ENCODE data around the gene STEEP1. TPM values are rescaled to one million over a fixed set of nuclear protein-coding genes. Genes with fewer than 3 reads are reported as not detected.

Gene STEEP1
- total RNA-seq, 1 donor from 2014 or later = 22.1 TPM

GRCh38 chrX:119549327-119550016, 15.7 kb downstream of the STEEP1 start:
- Mint-ChIP-seq H3K36me3 (ENCODE audit: low read depth, unreplicated experiment) (no peaks in the 10 kb centered on the region), H3K27me3 (ENCODE audit: low read depth, unreplicated experiment) (no peaks in the 10 kb centered on the region), H3K9me3 (ENCODE audit: unreplicated experiment) (peaks cover 2% of the 10 kb centered on the region), H3K4me1 (ENCODE audit: low read depth, unreplicated experiment) (no peaks in the 10 kb centered on the region), H3K4me3 (ENCODE audit: unreplicated experiment) (no peak overlapping the region), H3K27ac (ENCODE audit: unreplicated experiment) (no peak overlapping the region)
- no peaks in the 10 kb centered on the region for H3K27me3 ChIP-seq (ENCODE audit: insufficient read depth, low read length)
- no peak overlapping the region for H3K27ac ChIP-seq (ENCODE audit: low read depth, low read length)
- no peak overlapping the region for H2AFZ ChIP-seq (ENCODE audit: low read depth, low read length)
- H3K4me1 ChIP-seq (ENCODE audit: insufficient read depth, low read length) = no peaks in the 10 kb centered on the region
- no peak for TF ChIP-seq CTCF (IDR thresholded peaks at IDR 0.05; ENCODE audit: insufficient read depth, low read depth, low read length)
- no peak for TF ChIP-seq EZH2 (IDR thresholded peaks at IDR 0.05; ENCODE audit: insufficient read depth, low read length)
- no peak for DNase-seq (ENCODE audit: low read depth)
- no peak overlapping the region for H3K9ac ChIP-seq (ENCODE audit: low read length)
- H3K79me2 ChIP-seq (ENCODE audit: insufficient read depth, low read length) = peaks cover 6% of the 10 kb centered on the region
- H3K36me3 ChIP-seq (ENCODE audit: insufficient read depth, low read length) = no peaks in the 10 kb centered on the region
- no peaks in the 10 kb centered on the region for H4K20me1 ChIP-seq (ENCODE audit: insufficient read depth, low read length)
- no peak overlapping the region for H3K4me3 ChIP-seq (ENCODE audit: insufficient read depth, low read depth, low read length)
- H3K4me2 ChIP-seq (ENCODE audit: low read length) = no peak overlapping the region
- no peaks in the 10 kb centered on the region for H3K9me3 ChIP-seq (ENCODE audit: insufficient read depth, low read depth, low read length)
- FAIRE-seq = no peak

GRCh38 chrX:119541188-119541587, 24.0 kb downstream of the STEEP1 start:
- H3K9ac ChIP-seq (ENCODE audit: low read length) = no peak overlapping the region
- no peaks in the 10 kb centered on the region for H3K27me3 ChIP-seq (ENCODE audit: insufficient read depth, low read length)
- no peak for TF ChIP-seq EZH2 (IDR thresholded peaks at IDR 0.05; ENCODE audit: insufficient read depth, low read length)
- no peak for TF ChIP-seq CTCF (IDR thresholded peaks at IDR 0.05; ENCODE audit: insufficient read depth, low read depth, low read length)
- FAIRE-seq (peak; percentile 90), DNase-seq (ENCODE audit: low read depth) (peak; percentile 66)
- peaks cover 3% of the 10 kb centered on the region for H3K36me3 ChIP-seq (ENCODE audit: insufficient read depth, low read length)
- no peak overlapping the region for H3K27ac ChIP-seq (ENCODE audit: low read depth, low read length)
- Mint-ChIP-seq H3K4me3 (ENCODE audit: unreplicated experiment) (no peak overlapping the region), H3K27ac (ENCODE audit: unreplicated experiment) (peak overlapping the region; percentile 72), H3K4me1 (ENCODE audit: low read depth, unreplicated experiment) (peaks cover 15% of the 10 kb centered on the region), H3K27me3 (ENCODE audit: low read depth, unreplicated experiment) (no peaks in the 10 kb centered on the region), H3K36me3 (ENCODE audit: low read depth, unreplicated experiment) (no peaks in the 10 kb centered on the region), H3K9me3 (ENCODE audit: unreplicated experiment) (no peaks in the 10 kb centered on the region)
- H3K79me2 ChIP-seq (ENCODE audit: insufficient read depth, low read length) = no peaks in the 10 kb centered on the region
- H4K20me1 ChIP-seq (ENCODE audit: insufficient read depth, low read length) = no peaks in the 10 kb centered on the region
- H3K4me3 ChIP-seq (ENCODE audit: insufficient read depth, low read depth, low read length) = no peak overlapping the region
- H3K4me1 ChIP-seq (ENCODE audit: insufficient read depth, low read length) = peaks cover 3% of the 10 kb centered on the region
- no peaks in the 10 kb centered on the region for H3K9me3 ChIP-seq (ENCODE audit: insufficient read depth, low read depth, low read length)
- H3K4me2 ChIP-seq (ENCODE audit: low read length) = peak overlapping the region; percentile 35
- no peak overlapping the region for H2AFZ ChIP-seq (ENCODE audit: low read depth, low read length)

GRCh38 chrX:119539872-119540271, 25.3 kb downstream of the STEEP1 start:
- Histone ChIP-seq H3K27me3 (ENCODE audit: insufficient read depth, low read length) (no peaks in the 10 kb centered on the region), H3K9ac (ENCODE audit: low read length) (no peak overlapping the region), H3K4me2 (ENCODE audit: low read length) (no peak overlapping the region), H4K20me1 (ENCODE audit: insufficient read depth, low read length) (no peaks in the 10 kb centered on the region), H3K27ac (ENCODE audit: low read depth, low read length) (no peak overlapping the region), H3K36me3 (ENCODE audit: insufficient read depth, low read length) (peaks cover 3% of the 10 kb centered on the region), H3K79me2 (ENCODE audit: insufficient read depth, low read length) (no peaks in the 10 kb centered on the region), H2AFZ (ENCODE audit: low read depth, low read length) (no peak overlapping the region), H3K9me3 (ENCODE audit: insufficient read depth, low read depth, low read length) (no peaks in the 10 kb centered on the region), H3K4me3 (ENCODE audit: insufficient read depth, low read depth, low read length) (no peak overlapping the region), H3K4me1 (ENCODE audit: insufficient read depth, low read length) (peaks cover 3% of the 10 kb centered on the region)
- Mint-ChIP-seq H3K4me1 (ENCODE audit: low read depth, unreplicated experiment) (peaks cover 15% of the 10 kb centered on the region), H3K27ac (ENCODE audit: unreplicated experiment) (no peak overlapping the region), H3K9me3 (ENCODE audit: unreplicated experiment) (no peaks in the 10 kb centered on the region), H3K27me3 (ENCODE audit: low read depth, unreplicated experiment) (no peaks in the 10 kb centered on the region), H3K4me3 (ENCODE audit: unreplicated experiment) (no peak overlapping the region), H3K36me3 (ENCODE audit: low read depth, unreplicated experiment) (no peaks in the 10 kb centered on the region)
- FAIRE-seq (no peak), DNase-seq (ENCODE audit: low read depth) (no peak)
- TF ChIP-seq EZH2 (IDR thresholded peaks at IDR 0.05; ENCODE audit: insufficient read depth, low read length) = no peak
- TF ChIP-seq CTCF (IDR thresholded peaks at IDR 0.05; ENCODE audit: insufficient read depth, low read depth, low read length) = no peak

Measured in astrocyte (in vitro differentiated cells and primary cell).